Endodermal cell (in vitro differentiated cells): ENCODE data around the gene VPS35. TPM values are rescaled to one million over a fixed set of nuclear protein-coding genes. Genes with fewer than 3 reads are reported as not detected.

Source experiments
- DNase-seq: peaks from one replicate; pipeline ENCODE4 v3.0.0-alpha.2; 2017
- H3K27ac ChIP-seq: 2 replicates; pipeline ENCODE4 v1.5.1; 2013; ENCODE audit warnings: mild to moderate bottlenecking, low read depth, low read length, moderate library complexity
- H3K27me3 ChIP-seq: 2 replicates; pipeline ENCODE4 v1.6.1; 2013; ENCODE audit warnings: mild to moderate bottlenecking, low read length, moderate library complexity; ENCODE audit not compliant: insufficient read depth, control insufficient read depth, poor library complexity, severe bottlenecking
- H3K36me3 ChIP-seq: 2 replicates; pipeline ENCODE4 v1.7.0; 2013; ENCODE audit warnings: mild to moderate bottlenecking, low read length, moderate library complexity; ENCODE audit not compliant: control insufficient read depth, insufficient read depth
- H3K4me1 ChIP-seq: one replicate; pipeline ENCODE4 v1.7.0; 2013; ENCODE audit warnings: low read length; ENCODE audit not compliant: control insufficient read depth, insufficient read depth
- H3K4me3 ChIP-seq: 2 replicates; pipeline ENCODE4 v1.5.1; 2013; ENCODE audit warnings: mild to moderate bottlenecking, low read length, moderate library complexity
- H3K9ac ChIP-seq: 2 replicates; pipeline ENCODE4 v1.6.1; 2013; ENCODE audit warnings: mild to moderate bottlenecking, low read length, moderate library complexity; ENCODE audit not compliant: poor library complexity, severe bottlenecking; ENCODE audit errors: extremely low read depth
- H3K9me3 ChIP-seq: 2 replicates; pipeline ENCODE4 v1.6.1; 2013; ENCODE audit warnings: mild to moderate bottlenecking, low read length, moderate library complexity; ENCODE audit not compliant: control insufficient read depth
- H3K27ac Mint-ChIP-seq: 2 replicates; pipeline ENCODE4 v1.8.0; 2020; ENCODE audit warnings: mixed read lengths
- H3K27me3 Mint-ChIP-seq: 2 replicates; pipeline ENCODE4 v1.8.0; 2021; ENCODE audit warnings: mild to moderate bottlenecking, mixed read lengths; ENCODE audit not compliant: insufficient read depth
- H3K36me3 Mint-ChIP-seq: 2 replicates; pipeline ENCODE4 v1.8.0; 2020; ENCODE audit warnings: low read depth, mixed read lengths
- H3K4me1 Mint-ChIP-seq: 2 replicates; pipeline ENCODE4 v1.8.0; 2020; ENCODE audit warnings: mixed read lengths
- H3K4me3 Mint-ChIP-seq: 2 replicates; pipeline ENCODE4 v1.8.0; 2020; ENCODE audit warnings: mild to moderate bottlenecking, moderate library complexity, mixed read lengths
- H3K9me3 Mint-ChIP-seq: 2 replicates; pipeline ENCODE4 v1.8.0; 2020; ENCODE audit warnings: mild to moderate bottlenecking, mixed read lengths
- WGBS, 2 experiments: methylation state at CpG; one replicate each; pipeline versions ENCODE4 v1.1.5 to v1.1.7; 2013; ENCODE audit warnings: missing lambda C conversion rate in 2 of 2, mixed read lengths in 1 of 2; ENCODE audit not compliant: insufficient coverage in 1 of 2, insufficient read length in 1 of 2; 5-methylcytosine and 5-hydroxymethylcytosine counted together
- total RNA-seq, 2 donors: library from RNA; stranded (reverse); fragmentation: NEBNext Ultra II Directional in 1 of 2; extraction: Animal tissue kit (Norgen Biotek cat#: 25700) in 1 of 2; gene quantifications; 2 replicates in 1 of 2; 3 replicates in 1 of 2; pipeline ENCODE4 v1.2.1, GENCODE V29; 2021
- TF ChIP-seq, protein P1 (sequence below): fragments of 200-600 bp; sonication (generic); conservative IDR thresholded peaks from 2 replicates; pipeline ENCODE4 v1.5.0; 2021; ENCODE audit warnings: antibody characterized with exemption, mild to moderate bottlenecking

VPS35 gene
- total RNA-seq, 2 donors from 2014 or later, result 95.7 to 119 TPM

- H3K36me3 ChIP-seq, result no peaks in the 10 kb centered on the region
- H3K4me3 ChIP-seq, result no peak overlapping the region
- no peak overlapping the region for H3K27ac ChIP-seq
- Mint-ChIP-seq H3K9me3 (peaks cover 24% of the 10 kb centered on the region), H3K4me1 (no peaks in the 10 kb centered on the region), H3K27ac (no peak overlapping the region), H3K4me3 (no peak overlapping the region), H3K27me3 (no peaks in the 10 kb centered on the region), H3K36me3 (peaks cover 10% of the 10 kb centered on the region)
- TF ChIP-seq, protein P1, sequence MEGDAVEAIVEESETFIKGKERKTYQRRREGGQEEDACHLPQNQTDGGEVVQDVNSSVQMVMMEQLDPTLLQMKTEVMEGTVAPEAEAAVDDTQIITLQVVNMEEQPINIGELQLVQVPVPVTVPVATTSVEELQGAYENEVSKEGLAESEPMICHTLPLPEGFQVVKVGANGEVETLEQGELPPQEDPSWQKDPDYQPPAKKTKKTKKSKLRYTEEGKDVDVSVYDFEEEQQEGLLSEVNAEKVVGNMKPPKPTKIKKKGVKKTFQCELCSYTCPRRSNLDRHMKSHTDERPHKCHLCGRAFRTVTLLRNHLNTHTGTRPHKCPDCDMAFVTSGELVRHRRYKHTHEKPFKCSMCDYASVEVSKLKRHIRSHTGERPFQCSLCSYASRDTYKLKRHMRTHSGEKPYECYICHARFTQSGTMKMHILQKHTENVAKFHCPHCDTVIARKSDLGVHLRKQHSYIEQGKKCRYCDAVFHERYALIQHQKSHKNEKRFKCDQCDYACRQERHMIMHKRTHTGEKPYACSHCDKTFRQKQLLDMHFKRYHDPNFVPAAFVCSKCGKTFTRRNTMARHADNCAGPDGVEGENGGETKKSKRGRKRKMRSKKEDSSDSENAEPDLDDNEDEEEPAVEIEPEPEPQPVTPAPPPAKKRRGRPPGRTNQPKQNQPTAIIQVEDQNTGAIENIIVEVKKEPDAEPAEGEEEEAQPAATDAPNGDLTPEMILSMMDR, result no peak
- peaks cover 22% of the 10 kb centered on the region for H3K9me3 ChIP-seq
- DNase-seq, result no peak
- no peaks in the 10 kb centered on the region for H3K4me1 ChIP-seq
- 90% methylated on average over 4 of the region's 4 CpGs; no CpG with 5 or more reads in 1 of the 2 experiments for WGBS, 2 experiments
- no peak overlapping the region for H3K9ac ChIP-seq
- H3K27me3 ChIP-seq, result no peaks in the 10 kb centered on the region
These were observed 32.9 kb upstream of the VPS35 start for GRCh38 chr16:46721885-46722284.

- Histone ChIP-seq H3K9ac (no peak overlapping the region), H3K27me3 (no peaks in the 10 kb centered on the region), H3K9me3 (peaks cover 19% of the 10 kb centered on the region), H3K4me3 (no peak overlapping the region), H3K4me1 (no peaks in the 10 kb centered on the region), H3K36me3 (no peaks in the 10 kb centered on the region), H3K27ac (no peak overlapping the region)
- Mint-ChIP-seq H3K4me3 (no peak overlapping the region), H3K27me3 (no peaks in the 10 kb centered on the region), H3K27ac (peak overlapping the region; percentile 16), H3K4me1 (no peaks in the 10 kb centered on the region), H3K36me3 (peaks cover 6% of the 10 kb centered on the region), H3K9me3 (peaks cover 19% of the 10 kb centered on the region)
- DNase-seq, result no peak
- WGBS, 2 experiments, result 94% methylated on average over 2 of the region's 2 CpGs; no CpG with 5 or more reads in 1 of the 2 experiments
- TF ChIP-seq, protein P1, result no peak
These were observed 31.6 kb upstream of the VPS35 start for GRCh38 chr16:46720619-46721018.

DNA sequence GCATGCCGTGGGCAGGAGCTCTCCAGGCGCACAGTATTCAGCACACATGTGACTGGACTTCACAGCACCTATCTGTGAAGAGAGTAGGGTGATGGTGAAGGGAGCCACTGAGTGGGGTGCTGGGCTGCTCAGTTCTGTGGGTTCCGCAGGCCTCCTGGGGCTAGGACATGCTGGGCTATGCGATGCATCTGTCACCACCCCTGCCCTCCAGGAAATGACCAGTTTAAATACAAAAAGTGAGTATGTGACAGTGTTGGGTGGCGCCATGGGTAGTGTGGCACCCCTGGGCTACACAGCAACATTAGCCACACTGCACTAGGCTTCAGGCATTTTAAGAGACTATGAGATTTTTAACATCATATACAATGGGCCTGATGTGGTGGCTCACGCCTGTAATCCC, 30.6 kb upstream of the VPS35 start:
- Mint-ChIP-seq H3K4me3 (no peak overlapping the region), H3K27ac (no peak overlapping the region), H3K4me1 (no peaks in the 10 kb centered on the region), H3K36me3 (peaks cover 3% of the 10 kb centered on the region), H3K27me3 (no peaks in the 10 kb centered on the region), H3K9me3 (peaks cover 12% of the 10 kb centered on the region)
- WGBS, 2 experiments, result 84 to 86% methylated on average over 1 to 6 of the region's 6 CpGs
- Histone ChIP-seq H3K9me3 (peaks cover 9% of the 10 kb centered on the region), H3K36me3 (no peaks in the 10 kb centered on the region), H3K9ac (no peak overlapping the region), H3K4me1 (no peaks in the 10 kb centered on the region), H3K4me3 (no peak overlapping the region), H3K27ac (no peak overlapping the region), H3K27me3 (no peaks in the 10 kb centered on the region)
- DNase-seq, result no peak
- TF ChIP-seq, protein P1, result no peak
